Measurements from ENCODE around the gene CCIN.
"Not testable (repeated sequence)": the region's sequence is repeated elsewhere in the genome, so short reads cannot be mapped to it uniquely, and the experiment has no call there.

Gene CCIN

DNA sequence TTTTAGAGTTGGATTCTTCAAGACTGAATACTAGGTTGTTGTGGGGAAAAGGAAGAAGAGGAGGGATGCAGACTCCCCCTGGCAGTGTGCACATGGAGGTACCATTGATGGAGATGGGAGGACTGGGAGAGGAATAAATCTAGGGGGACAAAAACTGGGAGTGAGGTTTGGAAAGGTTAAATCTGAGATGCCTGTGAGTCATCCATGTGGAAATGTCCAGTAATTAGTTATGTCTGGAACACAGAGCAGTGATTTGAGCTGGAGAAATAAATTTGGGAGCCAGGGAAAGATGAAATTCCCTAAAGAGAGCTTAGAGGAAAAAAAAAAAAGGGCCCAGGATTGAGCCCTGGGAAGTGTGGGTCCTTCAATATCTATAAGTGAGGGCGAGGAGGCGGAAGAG is 8.0 kb upstream of the CCIN start:
- DNase-seq = no peak

DNA sequence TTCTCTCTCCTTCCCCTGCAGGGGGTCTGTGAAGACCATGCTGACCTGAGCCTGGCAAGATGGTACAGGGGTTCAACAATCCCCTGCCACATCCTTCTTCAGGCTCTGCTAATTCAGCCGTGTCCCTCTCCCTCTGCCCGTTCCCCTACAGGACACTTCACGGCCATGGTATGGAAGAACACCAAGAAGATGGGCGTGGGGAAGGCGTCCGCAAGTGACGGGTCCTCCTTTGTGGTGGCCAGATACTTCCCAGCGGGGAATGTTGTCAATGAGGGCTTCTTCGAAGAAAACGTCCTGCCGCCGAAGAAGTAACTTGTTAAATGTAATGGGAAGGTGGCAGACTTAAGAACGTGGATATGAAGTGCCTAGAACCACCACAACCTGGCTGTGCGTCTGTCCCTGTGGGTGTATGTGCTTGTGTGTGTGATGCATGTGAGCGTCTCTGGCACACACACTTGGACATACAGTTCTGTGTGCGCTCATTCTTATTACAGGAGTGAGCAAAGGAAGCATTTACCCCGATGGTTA is 6.9 kb upstream of the CCIN start:
- no peak for DNase-seq

DNA sequence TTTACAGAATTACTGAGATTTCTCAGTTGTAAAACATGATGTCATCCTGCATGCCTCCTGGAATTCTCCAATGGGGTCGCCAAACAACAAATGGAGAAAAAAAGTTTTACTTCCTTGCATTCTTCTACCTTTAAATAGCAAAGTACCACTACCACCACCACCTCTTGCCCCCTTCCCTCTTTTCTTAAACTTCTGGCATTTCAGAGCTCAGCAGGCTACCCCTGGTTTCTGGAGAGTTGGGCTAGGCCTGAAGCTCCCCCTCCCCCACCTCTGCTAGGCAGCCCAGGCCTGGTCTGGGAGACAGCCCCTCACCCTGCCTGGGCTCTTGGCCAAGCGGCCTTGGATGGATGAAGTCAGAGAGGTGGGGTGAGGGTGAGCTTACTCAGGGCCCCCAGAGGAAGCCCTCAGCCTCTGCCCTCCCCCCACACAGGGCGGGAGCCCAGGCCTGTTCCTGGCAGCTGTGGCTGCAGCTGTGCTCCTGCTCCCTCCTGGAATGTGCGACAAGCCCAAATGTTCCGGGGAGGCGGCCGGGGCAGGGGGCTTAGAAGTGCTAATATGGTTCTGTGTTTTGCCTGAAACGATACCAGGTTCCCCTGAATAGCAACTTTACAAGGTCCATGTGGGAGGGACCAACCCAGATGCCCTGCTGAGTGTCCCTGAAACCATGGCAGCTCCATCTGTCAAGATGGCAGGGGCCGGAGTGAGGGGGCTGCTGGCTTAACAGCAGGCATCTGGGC is 6.0 kb upstream of the CCIN start:
- DNase-seq = no peak

DNA sequence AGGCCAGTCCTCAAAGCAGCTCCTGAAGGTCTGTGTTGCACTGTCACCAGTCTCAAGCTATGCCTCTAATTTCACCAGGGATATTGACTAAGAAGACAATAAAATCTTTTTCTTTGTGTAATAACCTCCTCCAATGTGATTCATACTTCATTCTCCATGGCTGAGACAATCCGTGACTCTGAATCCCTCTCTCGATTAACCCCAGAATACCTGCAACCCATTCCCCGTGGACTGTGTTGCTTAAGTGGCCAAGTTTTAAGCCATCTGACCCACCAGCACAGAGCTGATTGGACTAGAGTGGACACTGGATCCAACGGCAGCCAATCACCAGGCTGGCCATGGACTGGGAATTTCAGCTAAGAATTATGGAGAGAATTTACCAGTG is 5.4 kb upstream of the CCIN start:
- no peak for DNase-seq

DNA sequence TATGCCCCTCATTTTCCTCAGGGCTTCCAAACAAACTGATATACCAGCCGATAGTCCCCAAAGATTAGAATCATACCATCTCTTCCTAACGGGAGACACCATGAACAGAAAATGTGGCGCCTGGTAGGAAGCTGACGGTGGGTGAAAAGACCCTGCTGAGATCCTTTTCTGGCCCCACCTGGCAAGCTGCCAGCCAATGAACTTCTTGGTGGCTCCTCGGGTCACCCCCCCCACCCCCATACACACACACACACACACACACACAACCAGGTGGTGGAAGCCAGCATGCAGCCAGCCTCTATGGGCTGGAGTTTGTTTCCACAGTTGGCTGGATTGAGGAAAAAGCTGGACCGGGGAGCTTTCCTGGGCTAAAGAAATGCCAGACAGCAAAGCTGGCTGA is 4.8 kb upstream of the CCIN start:
- DNase-seq = no peak

DNA sequence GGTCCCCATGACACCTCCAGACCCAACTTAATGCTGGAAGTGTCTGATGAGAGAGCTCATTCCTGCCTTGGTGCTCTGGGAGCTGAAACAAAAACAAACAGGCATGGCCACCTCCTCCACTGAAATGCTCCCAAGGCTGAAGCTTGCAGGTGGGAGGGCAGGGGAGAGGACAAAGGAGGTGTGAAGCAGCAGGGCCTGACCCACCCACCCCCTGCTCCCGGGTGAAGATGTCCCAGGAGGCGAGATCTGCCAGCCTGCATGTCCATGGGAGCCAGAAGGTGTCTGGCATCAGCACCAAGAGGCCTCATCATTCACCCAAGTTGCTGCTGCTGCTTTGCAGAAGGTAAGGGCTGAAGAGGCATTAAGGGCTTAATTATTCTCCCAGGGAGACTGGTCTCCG is 4.2 kb upstream of the CCIN start:
- no peak for DNase-seq

DNA sequence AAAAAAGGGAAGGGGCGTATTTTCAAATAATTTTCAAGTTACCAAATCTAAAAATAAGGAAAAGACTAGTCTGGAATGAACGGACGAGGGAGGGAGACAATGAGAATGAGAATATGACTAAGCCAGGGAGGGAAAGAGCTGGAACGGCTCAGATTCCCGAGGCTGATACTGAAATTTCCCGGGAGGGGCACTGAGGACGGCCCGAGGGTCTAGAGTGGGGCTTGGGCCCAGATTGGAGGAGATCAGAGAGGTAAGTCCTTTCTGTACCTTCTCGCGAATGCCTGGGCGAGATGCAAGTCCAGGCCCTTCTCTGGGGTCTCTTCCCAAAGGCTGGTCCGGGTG is 3.4 kb upstream of the CCIN start:
- no peak for DNase-seq

DNA sequence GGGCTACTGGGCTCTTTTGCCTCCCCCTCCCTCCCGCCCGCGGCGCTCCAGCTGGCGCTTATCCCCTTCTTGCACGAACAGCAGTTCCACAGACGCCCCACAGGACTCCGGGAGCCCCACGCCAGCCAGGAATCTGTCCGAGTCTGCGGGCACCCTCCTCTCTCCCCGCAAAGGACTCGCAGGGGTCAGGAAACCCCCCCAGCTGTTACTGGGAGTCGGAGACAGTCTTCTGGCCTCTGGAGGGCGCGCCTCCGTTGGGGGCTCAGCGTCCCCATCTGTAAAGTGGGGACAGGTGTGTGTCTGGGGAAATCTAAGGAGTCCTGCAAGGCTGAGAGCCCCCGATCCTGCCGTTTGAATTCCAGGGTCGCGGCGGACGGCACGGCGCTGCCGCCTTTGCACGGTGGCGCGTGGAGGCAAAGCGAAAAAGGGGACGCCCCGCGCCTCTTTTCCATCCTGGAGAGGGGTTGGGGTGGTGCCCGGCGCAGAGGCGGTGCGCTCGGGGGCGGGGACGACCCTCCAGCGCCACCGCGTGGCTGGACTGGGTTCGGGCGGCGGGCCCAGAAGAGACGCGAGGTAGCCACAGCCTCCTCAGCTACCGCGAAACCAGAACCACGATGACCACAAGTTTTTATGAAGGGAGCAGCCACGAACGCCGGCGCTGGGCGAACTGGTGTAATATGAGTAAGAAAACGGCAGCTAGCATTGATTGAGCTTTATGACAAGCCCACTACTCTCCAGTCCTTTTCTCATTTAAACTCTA is 2.8 kb upstream of the CCIN start:
- DNase-seq = peak; percentile 82

DNA sequence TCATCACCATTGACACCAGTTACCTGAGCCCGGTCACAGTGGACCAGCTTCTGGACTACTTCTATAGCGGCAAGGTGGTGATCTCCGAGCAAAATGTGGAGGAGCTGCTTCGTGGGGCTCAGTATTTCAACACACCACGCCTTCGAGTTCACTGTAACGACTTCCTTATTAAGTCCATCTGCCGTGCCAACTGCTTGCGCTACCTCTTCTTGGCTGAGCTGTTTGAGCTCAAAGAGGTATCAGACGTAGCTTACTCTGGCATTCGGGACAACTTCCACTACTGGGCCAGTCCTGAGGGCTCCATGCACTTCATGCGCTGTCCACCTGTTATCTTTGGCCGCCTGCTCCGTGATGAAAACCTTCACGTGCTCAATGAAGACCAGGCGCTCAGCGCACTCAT is 520 bp downstream of the CCIN start:
- DNase-seq = no peak

DNA sequence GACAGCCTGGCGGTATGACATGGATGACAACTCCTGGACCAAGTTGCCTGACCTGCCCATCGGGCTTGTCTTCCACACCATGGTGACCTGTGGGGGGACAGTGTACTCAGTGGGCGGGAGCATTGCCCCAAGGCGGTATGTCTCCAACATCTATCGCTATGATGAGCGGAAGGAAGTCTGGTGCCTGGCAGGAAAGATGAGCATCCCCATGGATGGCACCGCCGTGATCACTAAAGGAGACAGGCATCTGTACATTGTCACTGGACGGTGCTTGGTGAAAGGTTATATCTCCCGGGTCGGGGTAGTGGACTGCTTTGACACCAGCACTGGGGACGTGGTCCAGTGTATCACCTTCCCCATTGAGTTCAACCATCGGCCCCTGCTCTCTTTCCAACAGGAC is 1.3 kb downstream of the CCIN start:
- no peak for DNase-seq

DNA sequence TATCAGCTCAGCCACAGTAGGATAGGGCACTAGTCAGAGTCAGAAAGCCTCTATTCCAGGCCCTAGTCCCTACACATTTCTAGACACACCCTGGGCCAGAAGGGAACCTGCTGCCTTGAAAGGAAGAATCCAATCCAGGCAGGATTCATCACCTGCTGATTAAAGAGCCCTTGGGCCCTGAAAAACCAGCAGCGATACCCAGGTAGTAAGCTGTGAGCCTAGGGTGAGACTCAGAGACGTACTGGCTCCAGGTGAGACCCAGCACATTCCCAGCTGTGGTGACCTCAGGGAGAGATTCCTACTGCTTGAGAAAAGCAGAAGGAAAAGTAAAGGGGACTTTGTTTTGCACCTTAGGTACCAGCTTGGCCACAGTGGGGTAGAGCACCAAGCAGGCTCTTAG is 4.7 kb downstream of the CCIN start:
- DNase-seq = no peak

DNA sequence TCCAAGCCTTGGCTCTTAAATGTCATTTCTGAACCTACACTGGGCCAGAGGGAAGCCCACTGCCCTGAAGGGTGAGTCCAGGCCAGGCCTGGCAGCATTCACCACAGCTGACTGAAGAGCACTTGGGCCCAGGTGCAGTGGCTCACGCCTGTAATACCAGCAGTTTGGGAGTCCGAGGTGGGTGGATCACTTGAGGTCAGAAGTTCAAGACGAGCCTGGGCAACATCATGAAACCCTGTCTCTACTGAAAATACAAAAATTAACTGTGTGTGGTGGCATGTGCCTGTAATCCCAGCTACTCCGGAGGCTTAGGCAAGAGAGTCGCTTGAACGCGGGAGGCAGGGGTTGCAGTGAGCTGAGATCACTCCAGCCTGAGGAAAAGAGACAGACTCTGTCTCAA is 5.1 kb downstream of the CCIN start:
- no peak for DNase-seq

DNA sequence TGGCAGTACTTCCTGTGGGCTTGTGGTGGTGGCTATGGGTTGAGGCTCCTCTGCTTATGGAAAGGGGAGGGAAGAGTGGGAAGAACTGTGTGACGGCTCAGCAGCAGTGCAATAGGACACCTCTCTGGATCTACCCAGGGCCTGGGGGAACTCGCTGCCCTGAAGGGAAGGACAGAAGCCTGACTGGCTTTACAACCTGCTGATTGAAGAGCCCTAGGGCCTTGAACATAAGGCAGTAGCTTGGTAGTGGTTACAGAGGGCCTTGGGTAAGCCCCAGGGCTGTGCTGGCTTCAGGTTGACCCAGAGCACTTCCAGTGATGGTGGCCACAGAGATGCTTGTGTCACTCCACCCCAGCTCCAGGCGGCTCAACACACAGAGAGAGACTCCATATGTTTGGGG is 5.5 kb downstream of the CCIN start:
- no peak for DNase-seq

DNA sequence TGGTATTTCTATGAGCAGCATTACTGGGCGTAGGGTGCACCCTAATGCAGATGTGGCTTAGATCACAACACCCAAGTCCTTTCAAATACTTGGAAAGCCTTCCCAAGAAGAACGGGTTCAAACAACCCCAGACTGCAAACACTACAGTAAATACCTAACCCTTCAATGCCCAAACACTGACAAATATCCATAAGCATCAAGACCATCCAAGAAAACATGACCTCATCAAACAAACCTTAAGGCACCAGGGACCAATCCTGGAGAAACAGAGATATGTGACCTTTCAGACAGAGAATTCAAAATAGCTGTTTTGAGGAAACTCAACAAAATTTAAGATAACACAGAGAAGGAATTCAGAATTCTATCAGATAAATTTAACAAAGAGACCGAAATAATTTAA is 6.0 kb downstream of the CCIN start:
- not testable (repeated sequence) for DNase-seq

DNA sequence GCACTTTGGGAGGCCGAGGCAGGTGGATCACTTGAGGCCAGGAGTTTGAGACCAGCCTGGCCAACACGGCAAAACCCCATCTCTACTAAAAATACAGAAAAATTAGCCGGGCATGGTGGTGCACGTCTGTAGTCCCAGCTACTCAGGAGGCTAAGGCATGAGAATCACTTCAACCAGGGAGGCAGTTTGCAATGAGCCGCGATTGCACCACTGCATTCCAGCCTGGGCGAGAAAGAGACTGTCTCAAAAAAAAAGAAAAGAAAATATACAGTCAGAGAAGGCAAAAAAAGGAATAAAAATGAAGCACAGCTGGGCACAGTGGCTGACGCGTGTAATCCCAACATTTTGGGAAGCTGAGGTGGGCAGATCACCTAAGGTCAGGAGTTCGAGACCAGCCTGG is 7.3 kb downstream of the CCIN start:
- DNase-seq = not testable (repeated sequence)

DNA sequence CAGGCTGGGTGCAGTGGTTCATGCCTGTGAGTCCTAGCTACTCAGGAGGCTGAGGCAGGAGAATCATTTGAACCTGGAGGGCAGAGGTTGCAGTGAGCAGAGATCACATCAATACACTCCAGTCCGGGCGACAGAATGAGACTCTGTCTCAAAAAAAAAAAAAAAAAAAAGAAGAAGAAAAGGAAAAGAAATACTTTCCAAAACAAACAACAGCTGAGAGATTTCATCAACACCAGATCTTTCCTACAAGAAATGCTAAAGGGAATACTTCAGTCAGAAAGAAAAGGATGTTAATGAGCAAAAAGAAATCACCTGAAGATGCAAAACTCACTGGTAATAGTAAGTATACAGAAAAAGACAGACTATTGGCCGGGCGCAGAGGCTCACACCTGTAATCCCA is 8.4 kb downstream of the CCIN start:
- no peak for DNase-seq

DNA sequence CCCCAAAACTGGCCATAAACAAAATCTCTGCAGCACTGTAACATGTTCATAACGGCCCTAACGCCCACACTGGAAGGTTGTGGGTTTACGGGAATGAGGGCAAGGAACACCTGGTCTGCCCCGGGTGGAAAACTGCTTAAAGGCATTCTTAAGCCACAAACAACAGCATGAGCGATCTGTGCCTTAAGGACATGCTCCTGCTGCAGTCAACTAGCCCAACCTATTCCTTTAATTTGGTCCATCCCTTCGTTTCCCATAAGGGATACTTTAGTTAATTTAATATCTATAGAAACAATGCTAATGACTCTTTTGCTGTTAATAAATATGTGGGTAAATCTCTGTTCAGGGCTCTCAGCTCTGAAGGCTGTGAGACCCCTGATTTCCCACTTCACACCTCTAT is 11.1 kb downstream of the CCIN start:
- not testable (repeated sequence) for DNase-seq

DNA sequence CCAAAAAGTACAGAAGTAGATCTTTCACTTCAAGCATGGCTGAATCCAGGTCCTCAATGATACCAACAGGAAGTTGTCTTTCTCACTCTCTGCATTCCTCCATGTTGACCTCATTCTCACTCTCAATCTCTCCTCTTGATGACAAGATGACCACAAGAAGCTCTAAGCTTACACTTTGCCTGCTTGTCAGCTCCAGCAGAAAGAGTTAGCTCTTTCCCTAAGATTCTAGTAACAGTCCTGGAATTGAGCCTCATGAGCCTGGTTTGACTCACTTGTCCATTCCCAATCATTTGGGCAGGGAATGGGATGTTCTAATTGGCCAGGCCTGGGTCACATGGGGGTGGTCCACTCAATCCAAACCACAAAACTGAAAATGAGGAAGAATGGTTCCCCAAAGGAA is 18.2 kb downstream of the CCIN start:
- DNase-seq = no peak

DNA sequence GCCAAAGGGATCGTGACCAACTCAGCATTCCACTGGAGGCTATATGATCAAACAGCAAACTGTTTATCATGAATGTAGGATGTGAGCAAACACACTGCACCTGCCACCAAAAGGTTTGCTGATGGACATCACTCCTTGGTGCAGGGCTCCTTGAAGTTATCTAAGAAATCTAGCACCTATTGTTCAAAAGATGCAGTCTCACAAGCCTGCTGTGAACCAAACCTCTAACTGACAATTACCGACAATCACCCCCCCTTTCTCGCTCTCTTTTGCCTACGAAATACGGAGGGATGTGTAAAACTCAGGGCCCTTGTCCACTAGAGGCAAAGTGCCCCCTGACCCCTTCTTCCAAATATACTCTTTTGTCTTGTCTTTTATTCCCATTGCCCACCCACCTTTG is 19.0 kb downstream of the CCIN start:
- DNase-seq = no peak

DNA sequence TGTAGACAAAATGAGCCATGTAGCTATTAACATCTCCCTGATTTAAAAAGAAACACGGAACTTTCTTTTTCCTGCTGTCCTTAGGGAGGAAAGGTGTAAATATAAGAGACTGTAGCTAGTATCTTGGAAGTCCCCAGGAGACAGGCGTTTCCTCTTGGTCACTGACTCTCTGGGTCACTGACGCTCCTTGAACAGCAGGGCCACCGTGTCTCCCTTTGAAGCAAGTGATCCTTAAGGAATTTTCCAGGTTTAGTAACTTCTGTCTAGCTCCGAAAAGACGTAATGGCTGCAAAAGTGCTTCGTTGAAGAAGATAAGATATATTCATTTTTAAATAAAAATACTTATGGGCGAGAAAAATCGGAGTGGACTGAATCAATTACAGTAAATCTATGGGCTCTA is 20.8 kb downstream of the CCIN start:
- no peak for DNase-seq

DNA sequence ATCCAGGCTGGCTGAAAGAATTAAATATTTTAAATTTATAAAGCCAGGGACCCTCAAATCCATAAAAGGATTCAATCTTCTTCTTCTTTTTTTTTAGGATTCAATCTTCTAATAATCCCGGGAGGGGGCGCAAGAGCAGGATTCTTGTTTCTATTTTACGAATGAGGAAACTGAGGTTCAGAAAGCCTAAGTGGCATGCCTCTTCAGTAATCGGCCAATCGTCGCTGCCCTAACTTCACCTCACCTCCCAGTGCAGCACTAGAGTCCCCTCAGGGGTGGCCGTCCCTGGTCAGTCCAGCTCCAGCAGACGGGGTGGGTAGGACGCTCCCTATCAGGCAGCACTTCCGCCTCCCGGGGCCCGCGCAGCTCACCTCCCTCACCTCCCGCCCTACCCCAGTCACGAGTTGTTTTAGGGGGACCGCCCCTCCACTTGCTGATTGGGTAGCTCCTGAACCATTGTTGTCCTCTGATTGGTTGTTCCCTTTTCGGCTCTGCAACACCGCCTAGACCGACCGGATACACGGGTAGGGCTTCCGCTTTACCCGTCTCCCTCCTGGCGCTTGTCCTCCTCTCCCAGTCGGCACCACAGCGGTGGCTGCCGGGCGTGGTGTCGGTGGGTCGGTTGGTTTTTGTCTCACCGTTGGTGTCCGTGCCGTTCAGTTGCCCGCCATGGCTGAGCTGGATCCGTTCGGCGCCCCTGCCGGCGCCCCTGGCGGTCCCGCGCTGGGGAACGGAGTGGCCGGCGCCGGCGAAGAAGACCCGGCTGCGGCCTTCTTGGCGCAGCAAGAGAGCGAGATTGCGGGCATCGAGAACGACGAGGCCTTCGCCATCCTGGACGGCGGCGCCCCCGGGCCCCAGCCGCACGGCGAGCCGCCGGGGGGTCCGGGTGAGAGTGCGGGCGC is 21.5 kb downstream of the CCIN start, which contains the start of gene CLTA:
Gene CLTA (plus strand): TSS at position 534 of the 902 bp plus-strand sequence. CDS start 136 bp downstream, at position 670.
- peak; percentile 89 for DNase-seq

DNA sequence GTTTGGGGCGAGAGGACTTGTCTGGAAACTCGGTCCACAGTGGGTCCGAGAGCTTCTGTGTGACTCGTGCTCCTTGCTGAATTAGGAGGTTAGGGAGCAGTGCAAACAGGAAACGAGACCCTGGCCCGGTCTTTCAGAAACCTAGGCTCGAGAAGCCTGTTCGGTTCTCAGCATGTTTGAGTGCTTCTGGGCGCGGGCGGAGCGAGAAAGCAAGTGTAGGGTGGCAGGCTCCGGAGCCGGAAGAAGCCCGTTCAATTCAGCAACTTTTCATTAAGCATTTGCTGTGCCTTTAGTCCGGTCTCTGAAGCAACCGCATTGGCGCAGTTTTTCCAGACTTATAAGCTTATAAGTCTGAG is 22.1 kb downstream of the CCIN start:
- DNase-seq = peak; percentile 40

DNA sequence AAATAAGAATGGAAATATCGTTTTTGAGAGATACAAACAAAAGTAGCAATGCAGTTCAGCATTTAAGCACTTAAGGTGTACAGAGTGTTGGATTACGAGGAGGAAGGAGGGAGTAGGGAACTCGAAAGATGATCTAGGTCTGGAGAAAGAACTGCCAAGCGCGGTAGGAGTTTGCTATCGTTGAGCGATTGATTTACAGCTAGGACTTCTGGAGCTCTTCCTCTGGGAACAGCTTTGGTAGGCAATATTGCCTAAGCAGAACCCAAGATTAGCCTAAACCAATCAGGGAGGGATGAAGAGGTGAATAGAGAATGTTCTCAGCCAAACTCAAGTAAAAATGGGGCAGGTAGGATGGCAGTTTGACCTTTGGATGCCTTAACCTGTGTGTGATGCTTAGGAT is 22.5 kb downstream of the CCIN start:
- no peak for DNase-seq

DNA sequence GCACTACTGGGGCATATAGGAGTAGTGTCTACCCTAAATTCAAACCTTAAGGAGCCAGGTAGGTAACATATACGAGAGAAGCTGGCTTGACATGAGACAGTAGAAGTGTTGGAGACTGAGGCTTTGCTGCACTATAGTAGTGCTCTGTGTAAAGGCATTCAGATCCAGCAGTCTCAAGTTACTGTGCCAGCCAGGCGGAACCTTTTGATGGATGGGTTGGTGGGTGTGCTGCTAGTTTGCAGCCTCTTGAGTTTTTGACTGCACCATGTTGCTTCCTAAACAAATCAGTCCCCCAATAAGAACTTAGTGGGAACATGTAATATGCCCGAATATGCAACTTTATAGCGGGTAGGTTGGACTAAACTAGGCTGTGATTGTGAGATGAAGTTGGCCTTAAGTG is 23.0 kb downstream of the CCIN start:
- DNase-seq = no peak

Measured in activated CD8-positive, alpha-beta memory T cell treated with anti-CD3 and anti-CD28 coated beads, Interleukin-2, amount 50 U/mL, for 4 hours (primary cell).